Endothelial cell of umbilical vein (primary cell): ENCODE data around the gene SPATS2L. TPM values are rescaled to one million over a fixed set of nuclear protein-coding genes. Genes with fewer than 3 reads are reported as not detected.

Source experiments
- BruUV-seq: library from RNA; stranded (reverse); fragments of 400-500 nt; replicated peaks from 2 replicates; lab custom pipeline; 2021; lab: Mats Ljungman, UMichigan
- CTCF ChIA-PET: fragments of 300-600, 350-600 bp; sonication (Branson Sonifier 250); formaldehyde crosslinking; loops from one replicate; lab custom pipeline; 2021; ENCODE audit warnings: antibody characterized with exemption, inconsistent platforms; lab: Charles Lee
- POLR2A ChIA-PET: fragments of 300-600, 350-600 bp; sonication (Branson Sonifier 250); formaldehyde crosslinking; loops from one replicate; lab custom pipeline; 2021; ENCODE audit warnings: antibody characterized with exemption, inconsistent platforms; lab: Charles Lee
- DNase-seq: peaks from one replicate; pipeline ENCODE4 v3.0.0-alpha.2; 2011; ENCODE audit warnings: low read depth, low spot score
- FAIRE-seq: peaks from 2 replicates; lab custom pipeline; 2011; peaks lifted over from hg19 to GRCh38; lab: Jason Lieb, UNC
- H2AFZ ChIP-seq: 2 replicates; pipeline ENCODE4 v1.6.0; 2012; ENCODE audit warnings: low read depth, low read length, control low read depth, inconsistent platforms
- H3K27ac ChIP-seq: 2 replicates; pipeline ENCODE4 v1.5.1; 2011; ENCODE audit warnings: low read depth, mild to moderate bottlenecking, control low read depth, low read length, moderate library complexity; ENCODE audit not compliant: insufficient read depth
- H3K27me3 ChIP-seq, 2 experiments: 2 replicates each; pipeline versions ENCODE4 v1.6.0 to v1.6.1; 2011; ENCODE audit warnings: low read length in 2 of 2, mixed read lengths in 1 of 2; ENCODE audit not compliant: control insufficient read depth in 2 of 2, insufficient read depth in 2 of 2
- H3K36me3 ChIP-seq, 2 experiments: 2 replicates in 1 of 2; 3 replicates in 1 of 2; pipeline ENCODE4 v1.5.1; 2011; ENCODE audit warnings: low read length in 2 of 2, mild to moderate bottlenecking in 1 of 2, moderate library complexity in 1 of 2; ENCODE audit not compliant: control insufficient read depth in 2 of 2, insufficient read depth in 2 of 2; ENCODE audit errors: extremely low read depth in 1 of 2
- H3K4me1 ChIP-seq: 3 replicates; pipeline ENCODE4 v1.5.1; 2011; ENCODE audit warnings: mild to moderate bottlenecking, low read length; ENCODE audit not compliant: control insufficient read depth, insufficient read depth; ENCODE audit errors: extremely low read depth
- H3K4me2 ChIP-seq: 2 replicates; pipeline ENCODE4 v1.6.1; 2011; ENCODE audit warnings: low read length, control low read depth, mixed read lengths; ENCODE audit not compliant: insufficient read depth
- H3K4me3 ChIP-seq, 3 experiments: fragments of 200-600 bp in 1 of 3; sonication (generic), shearing (Covaris generic) in 1 of 3; replicated peaks in 1 of 3; 2 replicates each; pipeline ENCODE4 v1.5.1; 2011 to 2016; ENCODE audit warnings: control low read depth in 3 of 3, low read length in 3 of 3, mild to moderate bottlenecking in 2 of 3, inconsistent platforms in 1 of 3, low read depth in 1 of 3, moderate library complexity in 1 of 3; ENCODE audit not compliant: insufficient read depth in 1 of 3
- H3K79me2 ChIP-seq: 2 replicates; pipeline ENCODE4 v1.6.0; 2012; ENCODE audit warnings: low read length, inconsistent platforms; ENCODE audit not compliant: control insufficient read depth, insufficient read depth
- H3K9ac ChIP-seq: replicated peaks from 2 replicates; pipeline ENCODE3; 2011; ENCODE audit warnings: low read length, control low read depth; ENCODE audit not compliant: insufficient read depth; ENCODE audit errors: extremely low read depth
- H3K9me1 ChIP-seq: replicated peaks from 3 replicates; pipeline ENCODE4 v1.6.0; 2011; ENCODE audit warnings: mild to moderate bottlenecking, low read length; ENCODE audit not compliant: control insufficient read depth, insufficient read depth; ENCODE audit errors: extremely low read depth
- H3K9me3 ChIP-seq: replicated peaks from 2 replicates; pipeline ENCODE4 v1.5.1; 2012; ENCODE audit warnings: low read length, inconsistent platforms; ENCODE audit not compliant: control insufficient read depth, insufficient read depth
- H4K20me1 ChIP-seq: replicated peaks from 2 replicates; pipeline ENCODE3; 2011; ENCODE audit warnings: mild to moderate bottlenecking, low read length; ENCODE audit not compliant: control insufficient read depth, insufficient read depth; ENCODE audit errors: extremely low read depth
- EZH2 ChIP-seq: IDR thresholded peaks from 2 replicates; pipeline ENCODE4 v1.6.1; 2012; ENCODE audit warnings: borderline replicate concordance, low read depth, mild to moderate bottlenecking, moderate library complexity, low read length, inconsistent platforms; ENCODE audit not compliant: severe bottlenecking
- FOS ChIP-seq: IDR thresholded peaks from 2 replicates; pipeline ENCODE4 v1.6.1; 2011; ENCODE audit warnings: mild to moderate bottlenecking, low read length, moderate library complexity, borderline replicate concordance; ENCODE audit not compliant: insufficient read depth
- GATA2 ChIP-seq: IDR thresholded peaks from 2 replicates; pipeline ENCODE4 v1.7.0; 2011; ENCODE audit warnings: low read depth, mild to moderate bottlenecking, moderate library complexity, mixed read lengths, low read length; ENCODE audit not compliant: insufficient read length, insufficient read depth
- JUN ChIP-seq: IDR thresholded peaks from 2 replicates; pipeline ENCODE4 v1.6.1; 2011; ENCODE audit warnings: borderline replicate concordance, low read depth; ENCODE audit not compliant: insufficient read length, insufficient read depth
- MYC ChIP-seq: IDR thresholded peaks from one replicate; pipeline ENCODE4 v1.6.1; 2011; ENCODE audit warnings: mild to moderate bottlenecking, low read depth, low read length
- POLR2A ChIP-seq: IDR thresholded peaks from 2 replicates; pipeline ENCODE4 v1.6.1; 2012; ENCODE audit warnings: low read depth, mild to moderate bottlenecking, control low read depth, low read length
- POLR2AphosphoS5 ChIP-seq: IDR thresholded peaks from 2 replicates; pipeline ENCODE4 v1.6.1; 2012; ENCODE audit warnings: low read depth, mild to moderate bottlenecking, control low read depth, low read length, moderate library complexity; ENCODE audit not compliant: insufficient read depth
- dilution Hi-C: fragments of 300-500 bp; cut with MboI; formaldehyde crosslinking; loops from one replicate; pipeline ENCODE4 v1.15.0; 2019; ENCODE audit warnings: low sequenced_read_pairs; ENCODE audit not compliant: extremely low pct_ligation_motif_present
- intact Hi-C: fragments of 100-400 bp; cut with micrococcal nuclease; formaldehyde crosslinking; loops from one replicate; pipeline ENCODE4 v1.10.0; 2022
- polyA plus RNA-seq, 4 experiments: library from polyadenylated mRNA; depleted of rRNA in 3 of 4; stranded (reverse) in 3 of 4; unstranded in 1 of 4; fragments of >200 nt; gene quantifications; 2 replicates each; pipeline versions ENCODE4 v1.2.1 to v1.2.3, GENCODE V29; 2011 to 2012; ENCODE audit warnings: missing spikeins in 1 of 4
- total RNA-seq: library from RNA; stranded (reverse); gene quantifications from 2 replicates; pipeline ENCODE4 v1.2.3, GENCODE V29; 2021
- TF ChIP-seq, protein P1 (sequence below): IDR thresholded peaks from 2 replicates; pipeline ENCODE4 v1.6.1; 2011; ENCODE audit not compliant: insufficient read depth, insufficient read length
- TF ChIP-seq, protein P2 (sequence below), 2 donors: IDR thresholded peaks; 1 replicate in 1 of 2; 2 replicates in 1 of 2; pipeline ENCODE4 v1.5.1; 2011; ENCODE audit warnings: low read length in 2 of 2, mild to moderate bottlenecking in 2 of 2, moderate library complexity in 2 of 2, control low read depth in 1 of 2, inconsistent platforms in 1 of 2, low read depth in 1 of 2; ENCODE audit not compliant: insufficient read depth in 1 of 2; ENCODE audit errors: extremely low read depth in 1 of 2

The SPATS2L gene
- total and polyA plus RNA-seq, 2 donors (not counting 3 experiments of a cell fraction or from before 2014, with no cell fraction given) = 29.1 to 72.9 TPM

DNA sequence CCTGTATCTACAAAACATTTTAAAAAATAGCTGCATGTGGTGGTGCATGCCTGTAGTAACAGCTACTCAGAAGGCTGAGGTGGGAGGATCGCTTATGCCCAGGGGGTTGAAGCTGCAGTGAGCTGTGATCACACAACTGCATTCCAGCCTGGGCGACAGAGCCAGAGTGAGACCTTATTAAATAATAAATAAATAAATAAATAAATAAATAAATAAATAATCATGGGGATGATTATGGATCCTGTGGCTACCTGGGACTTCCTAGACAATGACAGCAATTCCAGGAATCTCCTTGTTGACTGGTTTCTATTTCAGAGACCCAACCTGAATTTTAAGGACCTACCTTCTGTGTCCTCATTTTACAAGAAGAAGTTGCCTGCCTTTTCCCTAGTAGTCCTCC is 111.9 kb downstream of the SPATS2L start:
- H3K9ac ChIP-seq = no peak overlapping the region
- DNase-seq = no peak
- no peaks in the 10 kb centered on the region for H3K9me3 ChIP-seq
- no peaks in the 10 kb centered on the region for H3K79me2 ChIP-seq
- H3K36me3 ChIP-seq = no peaks in the 10 kb centered on the region
- no peaks in the 10 kb centered on the region for H4K20me1 ChIP-seq
- no peak overlapping the region for H2AFZ ChIP-seq
- H3K4me1 ChIP-seq = no peaks in the 10 kb centered on the region
- FAIRE-seq = no peak
- H3K27me3 ChIP-seq = no peaks in the 10 kb centered on the region
- dilution Hi-C loops (no loop called here), intact Hi-C loops (no loop called here)
- H3K27ac ChIP-seq = no peak overlapping the region
- ChIA-PET CTCF (interaction anchor here (1.3 to 1.4 kb wide), 2 partner anchors 14 to 135 kb away, joined by 3 read pairs; no protein-coding TSS in a partner anchor), POLR2A (no interaction called here)
- no TSS peak for BruUV-seq
- H3K4me2 ChIP-seq = no peak overlapping the region
- TF ChIP-seq POLR2A (no peak), POLR2AphosphoS5 (no peak), MYC (no peak), FOS (no peak), GATA2 (no peak), EZH2 (no peak), JUN (no peak)
- TF ChIP-seq, protein P1, sequence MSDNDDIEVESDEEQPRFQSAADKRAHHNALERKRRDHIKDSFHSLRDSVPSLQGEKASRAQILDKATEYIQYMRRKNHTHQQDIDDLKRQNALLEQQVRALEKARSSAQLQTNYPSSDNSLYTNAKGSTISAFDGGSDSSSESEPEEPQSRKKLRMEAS = no peak
- TF ChIP-seq, protein P2, sequence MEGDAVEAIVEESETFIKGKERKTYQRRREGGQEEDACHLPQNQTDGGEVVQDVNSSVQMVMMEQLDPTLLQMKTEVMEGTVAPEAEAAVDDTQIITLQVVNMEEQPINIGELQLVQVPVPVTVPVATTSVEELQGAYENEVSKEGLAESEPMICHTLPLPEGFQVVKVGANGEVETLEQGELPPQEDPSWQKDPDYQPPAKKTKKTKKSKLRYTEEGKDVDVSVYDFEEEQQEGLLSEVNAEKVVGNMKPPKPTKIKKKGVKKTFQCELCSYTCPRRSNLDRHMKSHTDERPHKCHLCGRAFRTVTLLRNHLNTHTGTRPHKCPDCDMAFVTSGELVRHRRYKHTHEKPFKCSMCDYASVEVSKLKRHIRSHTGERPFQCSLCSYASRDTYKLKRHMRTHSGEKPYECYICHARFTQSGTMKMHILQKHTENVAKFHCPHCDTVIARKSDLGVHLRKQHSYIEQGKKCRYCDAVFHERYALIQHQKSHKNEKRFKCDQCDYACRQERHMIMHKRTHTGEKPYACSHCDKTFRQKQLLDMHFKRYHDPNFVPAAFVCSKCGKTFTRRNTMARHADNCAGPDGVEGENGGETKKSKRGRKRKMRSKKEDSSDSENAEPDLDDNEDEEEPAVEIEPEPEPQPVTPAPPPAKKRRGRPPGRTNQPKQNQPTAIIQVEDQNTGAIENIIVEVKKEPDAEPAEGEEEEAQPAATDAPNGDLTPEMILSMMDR (IDR thresholded peaks at IDR 0.05; ENCODE audit: extremely low read depth in 1 of 2, insufficient read depth in 1 of 2, low read depth in 1 of 2, low read length in 2 of 2) = no peak
- no peaks in the 10 kb centered on the region for H3K9me1 ChIP-seq
- no peak overlapping the region for H3K4me3 ChIP-seq
